ENCODE results near the gene PHLDB2.

PHLDB2 gene

GRCh38 chr3:111857474-111857873, 1.6 kb upstream of the PHLDB2 start:
- no peak overlapping the region for H2BK120ac ChIP-seq (ENCODE audit: low read depth, low read length)
- no peaks in the 10 kb centered on the region for H3K27me3 ChIP-seq (ENCODE audit: insufficient read depth, low read length, poor library complexity)
- H3K4me3 ChIP-seq (ENCODE audit: low read length) = no peak overlapping the region
- H4K8ac ChIP-seq (ENCODE audit: low read depth, low read length) = no peak overlapping the region
- H3K27ac ChIP-seq (ENCODE audit: low read depth, low read length) = no peak overlapping the region
- DNase-seq = no peak
- no peaks in the 10 kb centered on the region for H3K36me3 ChIP-seq (ENCODE audit: control insufficient read depth, insufficient read depth, low read length)
- H3K4ac ChIP-seq (ENCODE audit: low read depth, low read length) = no peak overlapping the region
- H3K79me2 ChIP-seq (ENCODE audit: control insufficient read depth, insufficient read depth, low read length) = peaks cover 17% of the 10 kb centered on the region
- H3K18ac ChIP-seq (ENCODE audit: low read length) = no peak overlapping the region
- H3K4me2 ChIP-seq (ENCODE audit: low read length) = no peak overlapping the region
- H4K5ac ChIP-seq (ENCODE audit: low read length) = no peak overlapping the region
- no peak overlapping the region for H2BK15ac ChIP-seq (replicated peaks; ENCODE audit: low read depth)
- 100% methylated on average over 1 of the region's 6 CpGs for WGBS (ENCODE audit: extremely low coverage, insufficient coverage, low lambda C conversion rate)
- H3K56ac ChIP-seq (ENCODE audit: low read length) = no peak overlapping the region
- H3K23ac ChIP-seq (ENCODE audit: low read length) = no peak overlapping the region
- no peaks in the 10 kb centered on the region for H3K79me1 ChIP-seq (ENCODE audit: low read length)
- no peak overlapping the region for H2BK5ac ChIP-seq (ENCODE audit: low read length)
- no peak overlapping the region for H2AK5ac ChIP-seq (ENCODE audit: low read length)
- peaks cover 9% of the 10 kb centered on the region for H3K4me1 ChIP-seq (ENCODE audit: control insufficient read depth, low read depth, low read length)
- H3K9ac ChIP-seq (ENCODE audit: low read length) = no peak overlapping the region

GRCh38 chr3:111858642-111859041, 423 bp upstream of the PHLDB2 start:
- Histone ChIP-seq H3K36me3 (ENCODE audit: control insufficient read depth, insufficient read depth, low read length) (no peaks in the 10 kb centered on the region), H3K4me1 (ENCODE audit: control insufficient read depth, low read depth, low read length) (peaks cover 14% of the 10 kb centered on the region), H3K27ac (ENCODE audit: low read depth, low read length) (peak overlapping the region; percentile 100), H3K4ac (ENCODE audit: low read depth, low read length) (no peak overlapping the region), H4K5ac (ENCODE audit: low read length) (no peak overlapping the region), H3K23ac (ENCODE audit: low read length) (no peak overlapping the region), H3K79me2 (ENCODE audit: control insufficient read depth, insufficient read depth, low read length) (peaks cover 25% of the 10 kb centered on the region), H2BK15ac (replicated peaks; ENCODE audit: low read depth) (no peak overlapping the region), H4K8ac (ENCODE audit: low read depth, low read length) (no peak overlapping the region), H2AK5ac (ENCODE audit: low read length) (no peak overlapping the region), H3K27me3 (ENCODE audit: insufficient read depth, low read length, poor library complexity) (no peaks in the 10 kb centered on the region), H3K9ac (ENCODE audit: low read length) (peak overlapping the region; percentile 74), H3K4me3 (ENCODE audit: low read length) (peak overlapping the region; percentile 60), H3K18ac (ENCODE audit: low read length) (no peak overlapping the region), H3K4me2 (ENCODE audit: low read length) (peak overlapping the region; percentile 39), H3K79me1 (ENCODE audit: low read length) (peaks cover 3% of the 10 kb centered on the region), H3K56ac (ENCODE audit: low read length) (peak overlapping the region; percentile 90), H2BK5ac (ENCODE audit: low read length) (no peak overlapping the region), H2BK120ac (ENCODE audit: low read depth, low read length) (no peak overlapping the region)
- peak; percentile 54 for DNase-seq
- no CpG with 5 or more reads among the region's 10 CpGs for WGBS (ENCODE audit: extremely low coverage, insufficient coverage, low lambda C conversion rate)

- H3K4me2 ChIP-seq (ENCODE audit: low read length) = peak overlapping the region; percentile 77
- peak overlapping the region; percentile 93 for H2BK5ac ChIP-seq (ENCODE audit: low read length)
- WGBS (ENCODE audit: extremely low coverage, insufficient coverage, low lambda C conversion rate) = no CpG with 5 or more reads among the region's 35 CpGs
- peak overlapping the region; percentile 93 for H2BK120ac ChIP-seq (ENCODE audit: low read depth, low read length)
- no peaks in the 10 kb centered on the region for H3K36me3 ChIP-seq (ENCODE audit: control insufficient read depth, insufficient read depth, low read length)
- peak overlapping the region; percentile 90 for H3K56ac ChIP-seq (ENCODE audit: low read length)
- H4K5ac ChIP-seq (ENCODE audit: low read length) = no peak overlapping the region
- peak overlapping the region; percentile 97 for H3K4ac ChIP-seq (ENCODE audit: low read depth, low read length)
- no peaks in the 10 kb centered on the region for H3K27me3 ChIP-seq (ENCODE audit: insufficient read depth, low read length, poor library complexity)
- peak overlapping the region; percentile 75 for H3K4me3 ChIP-seq (ENCODE audit: low read length)
- H2BK15ac ChIP-seq (replicated peaks; ENCODE audit: low read depth) = peak overlapping the region; percentile 61
- H3K23ac ChIP-seq (ENCODE audit: low read length) = peak overlapping the region; percentile 87
- H2AK5ac ChIP-seq (ENCODE audit: low read length) = no peak overlapping the region
- H3K4me1 ChIP-seq (ENCODE audit: control insufficient read depth, low read depth, low read length) = peaks cover 19% of the 10 kb centered on the region
- H3K27ac ChIP-seq (ENCODE audit: low read depth, low read length) = peak overlapping the region; percentile 100
- H4K8ac ChIP-seq (ENCODE audit: low read depth, low read length) = peak overlapping the region; percentile 70
- peak overlapping the region; percentile 89 for H3K9ac ChIP-seq (ENCODE audit: low read length)
- H3K79me2 ChIP-seq (ENCODE audit: control insufficient read depth, insufficient read depth, low read length) = peaks cover 36% of the 10 kb centered on the region
- H3K18ac ChIP-seq (ENCODE audit: low read length) = peak overlapping the region; percentile 95
- peak; percentile 99 for DNase-seq
- H3K79me1 ChIP-seq (ENCODE audit: low read length) = peaks cover 3% of the 10 kb centered on the region
Measured at GRCh38 chr3:111859974-111860859, 1.2 kb downstream of the PHLDB2 start.

- H3K4me2 ChIP-seq (ENCODE audit: low read length) = peak overlapping the region; percentile 53
- H3K36me3 ChIP-seq (ENCODE audit: control insufficient read depth, insufficient read depth, low read length) = no peaks in the 10 kb centered on the region
- H3K23ac ChIP-seq (ENCODE audit: low read length) = no peak overlapping the region
- no CpG with 5 or more reads among the region's 7 CpGs for WGBS (ENCODE audit: extremely low coverage, insufficient coverage, low lambda C conversion rate)
- H4K8ac ChIP-seq (ENCODE audit: low read depth, low read length) = no peak overlapping the region
- H3K27me3 ChIP-seq (ENCODE audit: insufficient read depth, low read length, poor library complexity) = no peaks in the 10 kb centered on the region
- peak overlapping the region; percentile 1 for H3K4me3 ChIP-seq (ENCODE audit: low read length)
- H2BK120ac ChIP-seq (ENCODE audit: low read depth, low read length) = no peak overlapping the region
- no peak overlapping the region for H4K5ac ChIP-seq (ENCODE audit: low read length)
- H3K9ac ChIP-seq (ENCODE audit: low read length) = peak overlapping the region; percentile 51
- H2BK5ac ChIP-seq (ENCODE audit: low read length) = no peak overlapping the region
- no peak overlapping the region for H2AK5ac ChIP-seq (ENCODE audit: low read length)
- H3K4ac ChIP-seq (ENCODE audit: low read depth, low read length) = no peak overlapping the region
- no peak for DNase-seq
- H3K4me1 ChIP-seq (ENCODE audit: control insufficient read depth, low read depth, low read length) = peaks cover 22% of the 10 kb centered on the region
- H3K18ac ChIP-seq (ENCODE audit: low read length) = peak overlapping the region; percentile 76
- H3K79me1 ChIP-seq (ENCODE audit: low read length) = peaks cover 7% of the 10 kb centered on the region
- H2BK15ac ChIP-seq (replicated peaks; ENCODE audit: low read depth) = peak overlapping the region; percentile 97
- H3K27ac ChIP-seq (ENCODE audit: low read depth, low read length) = no peak overlapping the region
- peak overlapping the region; percentile 40 for H3K56ac ChIP-seq (ENCODE audit: low read length)
- H3K79me2 ChIP-seq (ENCODE audit: control insufficient read depth, insufficient read depth, low read length) = peaks cover 43% of the 10 kb centered on the region
Measured at GRCh38 chr3:111861391-111861790, 2.3 kb downstream of the PHLDB2 start.

GRCh38 chr3:111862415-111862814, 3.4 kb downstream of the PHLDB2 start:
- Histone ChIP-seq H3K4me1 (ENCODE audit: control insufficient read depth, low read depth, low read length) (peaks cover 23% of the 10 kb centered on the region), H2BK5ac (ENCODE audit: low read length) (no peak overlapping the region), H3K4me3 (ENCODE audit: low read length) (no peak overlapping the region), H3K79me2 (ENCODE audit: control insufficient read depth, insufficient read depth, low read length) (peaks cover 49% of the 10 kb centered on the region), H3K36me3 (ENCODE audit: control insufficient read depth, insufficient read depth, low read length) (no peaks in the 10 kb centered on the region), H3K27ac (ENCODE audit: low read depth, low read length) (no peak overlapping the region), H2BK15ac (replicated peaks; ENCODE audit: low read depth) (peak overlapping the region; percentile 21), H4K5ac (ENCODE audit: low read length) (no peak overlapping the region), H3K23ac (ENCODE audit: low read length) (no peak overlapping the region), H2AK5ac (ENCODE audit: low read length) (no peak overlapping the region), H3K27me3 (ENCODE audit: insufficient read depth, low read length, poor library complexity) (no peaks in the 10 kb centered on the region), H3K9ac (ENCODE audit: low read length) (no peak overlapping the region), H3K4me2 (ENCODE audit: low read length) (peak overlapping the region; percentile 30), H3K79me1 (ENCODE audit: low read length) (peaks cover 7% of the 10 kb centered on the region), H2BK120ac (ENCODE audit: low read depth, low read length) (no peak overlapping the region), H4K8ac (ENCODE audit: low read depth, low read length) (no peak overlapping the region), H3K18ac (ENCODE audit: low read length) (peak overlapping the region; percentile 72), H3K4ac (ENCODE audit: low read depth, low read length) (no peak overlapping the region), H3K56ac (ENCODE audit: low read length) (no peak overlapping the region)
- peak; percentile 69 for DNase-seq
- WGBS (ENCODE audit: extremely low coverage, insufficient coverage, low lambda C conversion rate) = no CpG with 5 or more reads among the region's 5 CpGs
